Osteoblast (primary cell): ENCODE data around the gene PTX4. TPM values are rescaled to one million over a fixed set of nuclear protein-coding genes. Genes with fewer than 3 reads are reported as not detected.

Experiments used
- DNase-seq: peaks from one replicate; pipeline ENCODE4 v3.0.0; 2011; ENCODE audit warnings: low spot score, mixed read lengths; ENCODE audit not compliant: insufficient read length; ENCODE audit errors: missing footprints
- H2AFZ ChIP-seq: 2 replicates; pipeline ENCODE4 v1.6.0; 2011; ENCODE audit warnings: mild to moderate bottlenecking, low read length
- H3K27ac ChIP-seq: 2 replicates; pipeline ENCODE4 v1.5.1; 2011; ENCODE audit warnings: mild to moderate bottlenecking, low read depth, low read length, moderate library complexity
- H3K27me3 ChIP-seq: 2 replicates; pipeline ENCODE4 v1.6.0; 2012; ENCODE audit warnings: mild to moderate bottlenecking, control low read depth, inconsistent platforms, low read length, moderate library complexity; ENCODE audit not compliant: insufficient read depth
- H3K36me3 ChIP-seq: 2 replicates; pipeline ENCODE4 v1.5.1; 2011; ENCODE audit warnings: mild to moderate bottlenecking, low read length, control low read depth, moderate library complexity; ENCODE audit not compliant: insufficient read depth
- H3K4me1 ChIP-seq: 2 replicates; pipeline ENCODE4 v1.5.1; 2011; ENCODE audit warnings: mild to moderate bottlenecking, low read length, control low read depth, moderate library complexity; ENCODE audit not compliant: insufficient read depth
- H3K4me2 ChIP-seq: 2 replicates; pipeline ENCODE4 v1.6.0; 2011; ENCODE audit warnings: mild to moderate bottlenecking, low read length; ENCODE audit not compliant: insufficient read depth
- H3K4me3 ChIP-seq: fragments of 200-600 bp; sonication (generic); 3 replicates; pipeline ENCODE4 v1.5.1; 2012; ENCODE audit warnings: mild to moderate bottlenecking, low read length, inconsistent platforms; ENCODE audit not compliant: insufficient read depth
- H3K79me2 ChIP-seq: 2 replicates; pipeline ENCODE4 v1.6.0; 2012; ENCODE audit warnings: mild to moderate bottlenecking, low read length, control low read depth, inconsistent platforms; ENCODE audit not compliant: insufficient read depth
- H3K9me3 ChIP-seq: 2 replicates; pipeline ENCODE4 v1.5.1; 2011; ENCODE audit warnings: low read depth, low read length, control low read depth
- H4K20me1 ChIP-seq: 2 replicates; pipeline ENCODE4 v1.6.0; 2012; ENCODE audit warnings: mild to moderate bottlenecking, low read length, control low read depth; ENCODE audit not compliant: insufficient read depth
- total RNA-seq: library from RNA; depleted of rRNA; stranded (reverse); fragments of >200 nt; gene quantifications from 2 replicates; pipeline ENCODE4 v1.2.3, GENCODE V29; 2012
- TF ChIP-seq, protein P1 (sequence below): IDR thresholded peaks from 2 replicates; pipeline ENCODE4 v1.5.1; 2011; ENCODE audit warnings: mild to moderate bottlenecking, low read depth, low read length, moderate library complexity; ENCODE audit errors: extremely low read depth

PTX4 gene
- total RNA-seq, 1 donor: not detected

DNA sequence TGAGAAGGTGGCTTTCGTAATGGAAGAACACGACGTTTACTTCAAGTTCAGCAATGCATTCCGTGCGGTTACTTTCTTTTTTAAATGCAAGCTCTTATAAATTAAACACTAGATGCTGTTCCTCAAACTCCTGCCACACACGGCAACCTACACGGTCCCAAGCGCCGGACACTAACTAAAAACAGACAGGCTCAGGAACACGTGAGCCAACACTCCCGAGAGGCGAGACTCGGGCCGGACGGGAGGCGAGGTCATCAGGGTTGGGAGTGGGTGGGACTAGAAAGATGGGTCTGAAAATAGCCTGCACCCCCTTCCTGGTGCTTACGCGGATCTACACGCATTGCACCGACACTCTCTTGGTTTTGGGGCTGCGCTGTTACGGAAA is 20.3 kb downstream of the PTX4 start:
- Histone ChIP-seq H3K4me2 (no peak overlapping the region), H3K36me3 (no peaks in the 10 kb centered on the region), H3K27me3 (no peaks in the 10 kb centered on the region), H3K27ac (no peak overlapping the region), H4K20me1 (peaks cover 11% of the 10 kb centered on the region), H2AFZ (no peak overlapping the region), H3K79me2 (peaks cover 88% of the 10 kb centered on the region), H3K4me1 (peaks cover 15% of the 10 kb centered on the region), H3K4me3 (no peak overlapping the region), H3K9me3 (peaks cover 3% of the 10 kb centered on the region)
- no peak for DNase-seq
- TF ChIP-seq, protein P1, sequence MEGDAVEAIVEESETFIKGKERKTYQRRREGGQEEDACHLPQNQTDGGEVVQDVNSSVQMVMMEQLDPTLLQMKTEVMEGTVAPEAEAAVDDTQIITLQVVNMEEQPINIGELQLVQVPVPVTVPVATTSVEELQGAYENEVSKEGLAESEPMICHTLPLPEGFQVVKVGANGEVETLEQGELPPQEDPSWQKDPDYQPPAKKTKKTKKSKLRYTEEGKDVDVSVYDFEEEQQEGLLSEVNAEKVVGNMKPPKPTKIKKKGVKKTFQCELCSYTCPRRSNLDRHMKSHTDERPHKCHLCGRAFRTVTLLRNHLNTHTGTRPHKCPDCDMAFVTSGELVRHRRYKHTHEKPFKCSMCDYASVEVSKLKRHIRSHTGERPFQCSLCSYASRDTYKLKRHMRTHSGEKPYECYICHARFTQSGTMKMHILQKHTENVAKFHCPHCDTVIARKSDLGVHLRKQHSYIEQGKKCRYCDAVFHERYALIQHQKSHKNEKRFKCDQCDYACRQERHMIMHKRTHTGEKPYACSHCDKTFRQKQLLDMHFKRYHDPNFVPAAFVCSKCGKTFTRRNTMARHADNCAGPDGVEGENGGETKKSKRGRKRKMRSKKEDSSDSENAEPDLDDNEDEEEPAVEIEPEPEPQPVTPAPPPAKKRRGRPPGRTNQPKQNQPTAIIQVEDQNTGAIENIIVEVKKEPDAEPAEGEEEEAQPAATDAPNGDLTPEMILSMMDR: no peak

DNA sequence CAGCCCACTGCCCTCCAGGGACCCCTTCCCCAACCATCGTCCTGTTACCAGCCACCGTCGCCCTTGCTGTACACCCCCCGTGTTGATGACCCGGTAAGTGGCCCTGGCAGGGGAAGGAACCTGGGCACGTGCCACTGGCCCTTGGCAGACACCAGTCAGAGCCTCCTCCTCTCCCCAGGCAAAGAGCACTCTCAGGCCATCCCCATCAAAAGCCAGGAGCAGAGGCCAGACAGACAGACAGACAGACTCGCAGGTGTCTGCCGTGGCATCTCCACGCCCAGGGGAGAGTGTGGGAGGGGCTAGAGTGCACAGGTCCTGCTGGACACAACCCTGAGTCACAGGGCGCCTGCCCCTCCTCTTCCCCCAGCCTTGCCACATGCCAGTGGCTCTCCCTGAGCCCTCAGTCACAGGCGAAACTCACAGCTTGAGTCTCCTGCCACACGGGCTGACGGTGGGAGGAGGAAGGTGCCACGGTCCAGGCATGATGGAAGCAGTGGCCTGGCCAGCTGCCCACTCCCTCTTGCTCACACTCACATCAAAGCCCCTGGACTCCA is 21.7 kb downstream of the PTX4 start:
- peaks cover 85% of the 10 kb centered on the region for H3K79me2 ChIP-seq
- no peaks in the 10 kb centered on the region for H3K27me3 ChIP-seq
- H2AFZ ChIP-seq: no peak overlapping the region
- DNase-seq: no peak
- peaks cover 3% of the 10 kb centered on the region for H3K9me3 ChIP-seq
- no peak overlapping the region for H3K4me2 ChIP-seq
- TF ChIP-seq, protein P1: no peak
- no peak overlapping the region for H3K27ac ChIP-seq
- no peak overlapping the region for H3K4me3 ChIP-seq
- H4K20me1 ChIP-seq: peaks cover 11% of the 10 kb centered on the region
- no peaks in the 10 kb centered on the region for H3K36me3 ChIP-seq
- peaks cover 15% of the 10 kb centered on the region for H3K4me1 ChIP-seq

GRCh38 chr16:1466054-1466453 is 22.7 kb downstream of the PTX4 start:
- DNase-seq: no peak
- no peak overlapping the region for H3K4me2 ChIP-seq
- no peak overlapping the region for H2AFZ ChIP-seq
- peaks cover 12% of the 10 kb centered on the region for H3K4me1 ChIP-seq
- H3K4me3 ChIP-seq: no peak overlapping the region
- TF ChIP-seq, protein P1: no peak
- no peak overlapping the region for H3K27ac ChIP-seq
- peaks cover 79% of the 10 kb centered on the region for H3K79me2 ChIP-seq
- H3K27me3 ChIP-seq: no peaks in the 10 kb centered on the region
- H3K36me3 ChIP-seq: no peaks in the 10 kb centered on the region
- peaks cover 13% of the 10 kb centered on the region for H4K20me1 ChIP-seq
- peaks cover under 1% of the 10 kb centered on the region for H3K9me3 ChIP-seq

DNA sequence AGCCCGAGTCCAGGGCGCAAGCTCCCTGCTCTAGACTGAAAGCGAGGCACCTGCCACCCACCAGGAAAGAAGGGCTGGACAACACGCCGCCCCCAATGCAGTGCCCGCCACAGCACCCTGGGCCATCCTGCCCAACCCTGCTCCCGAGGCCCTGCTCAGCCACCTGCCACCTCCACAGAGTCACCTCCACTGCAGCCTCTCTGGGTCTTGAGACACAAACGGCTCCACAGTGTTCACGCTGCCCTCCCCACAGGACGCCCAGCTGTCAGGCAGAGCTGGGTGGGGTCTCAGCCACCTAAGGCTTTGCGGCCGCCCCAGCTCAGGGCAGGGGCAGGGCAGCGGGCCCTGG is 23.2 kb downstream of the PTX4 start:
- H3K36me3 ChIP-seq: no peaks in the 10 kb centered on the region

More for the DNA sequence above, 23.2 kb downstream of the PTX4 start:
- Histone ChIP-seq H3K4me3 (no peak overlapping the region), H3K4me2 (no peak overlapping the region), H3K4me1 (peaks cover 7% of the 10 kb centered on the region), H3K9me3 (no peaks in the 10 kb centered on the region), H2AFZ (no peak overlapping the region), H4K20me1 (peaks cover 13% of the 10 kb centered on the region), H3K27me3 (no peaks in the 10 kb centered on the region), H3K79me2 (peaks cover 74% of the 10 kb centered on the region), H3K27ac (no peak overlapping the region)
- TF ChIP-seq, protein P1: no peak
- no peak for DNase-seq
